Spleen (tissue), 11 donors: ENCODE results near the gene TSPAN33. TPM values are rescaled to one million over a fixed set of nuclear protein-coding genes. Genes with fewer than 3 reads are reported as not detected.

Experiments used
- DNase-seq: peaks from one replicate; pipeline ENCODE4 v3.0.0-alpha.2; 2020
- H3K27ac ChIP-seq, 8 donors: fragments of 200-600 bp; sonication (generic) in 7 of 8; 1 replicate in 4 of 8; 2 replicates in 4 of 8; pipeline versions ENCODE4 v1.5.0 to v1.8.0; 2016 to 2021; ENCODE audit warnings: inconsistent platforms in 4 of 8, mild to moderate bottlenecking in 4 of 8, moderate library complexity in 1 of 8
- H3K27me3 ChIP-seq, 7 donors: fragments of 200-600 bp; sonication (generic) in 6 of 7; replicated peaks in 1 of 7; 1 replicate in 4 of 7; 2 replicates in 3 of 7; pipeline versions ENCODE4 v1.5.0 to v1.8.0; 2016 to 2021; ENCODE audit warnings: inconsistent platforms in 3 of 7, mild to moderate bottlenecking in 1 of 7
- H3K36me3 ChIP-seq, 6 donors: fragments of 200-600 bp; sonication (generic) in 5 of 6; 1 replicate in 4 of 6; 2 replicates in 2 of 6; pipeline versions ENCODE4 v1.5.0 to v1.8.0; 2016 to 2021; ENCODE audit warnings: inconsistent platforms in 2 of 6
- H3K4me1 ChIP-seq, 6 donors: fragments of 200-600 bp; sonication (generic) in 5 of 6; 1 replicate in 3 of 6; 2 replicates in 3 of 6; pipeline versions ENCODE4 v1.5.0 to v1.8.0; 2016 to 2021; ENCODE audit warnings: inconsistent platforms in 3 of 6
- H3K4me3 ChIP-seq, 8 donors: fragments of 200-600 bp; sonication (generic) in 7 of 8; 1 replicate in 4 of 8; 2 replicates in 4 of 8; pipeline versions ENCODE4 v1.5.0 to v1.8.0; 2016 to 2021; ENCODE audit warnings: inconsistent platforms in 4 of 8, mild to moderate bottlenecking in 4 of 8, moderate library complexity in 2 of 8
- H3K9me3 ChIP-seq, 8 donors: fragments of 200-600 bp; sonication (generic) in 7 of 8; 1 replicate in 4 of 8; 2 replicates in 4 of 8; pipeline versions ENCODE4 v1.5.0 to v1.8.0; 2016 to 2021; ENCODE audit warnings: inconsistent platforms in 4 of 8
- POLR2A ChIP-seq, 3 donors: fragments of 450-650 bp; IDR thresholded peaks; one replicate each; pipeline ENCODE4 v1.5.1; 2017; ENCODE audit warnings: antibody characterized with exemption in 3 of 3, mild to moderate bottlenecking in 1 of 3
- POLR2AphosphoS5 ChIP-seq, 3 donors: sonication (generic); formaldehyde crosslinking; IDR thresholded peaks; one replicate each; pipeline ENCODE4 v1.5.1; 2017; ENCODE audit warnings: antibody characterized with exemption in 3 of 3
- WGBS, 5 donors: extraction: QIAGEN DNeasy Blood & Tissue Kit in 3 of 5; methylation state at CpG; one replicate each; pipeline versions ENCODE4 v1.1.5 to v1.1.7; 2013 to 2018; 5-methylcytosine and 5-hydroxymethylcytosine counted together
- intact Hi-C: fragments of 100-400 bp; cut with DNase I; formaldehyde crosslinking; loops from one replicate; pipeline ENCODE4 v1.15.0; 2023; ENCODE audit warnings: low total_unique reads
- polyA plus RNA-seq, 3 donors: library from polyadenylated mRNA; stranded (reverse); fragments of 200-250 nt; gene quantifications; one replicate each; pipeline ENCODE4 v1.2.1, GENCODE V29; 2013
- total RNA-seq, 7 donors: library from RNA; depleted of rRNA in 3 of 7; stranded (reverse); fragments of >200 nt in 3 of 7; fragmentation: NEBNext Ultra II Directional in 4 of 7; extraction: Animal tissue kit (Norgen Biotek cat#: 25700) in 4 of 7; gene quantifications; one replicate each; pipeline versions ENCODE4 v1.1.0 to v1.2.1, GENCODE V29; 2016 to 2021
- TF ChIP-seq, protein P1 (sequence below), 11 experiments: fragments of 200-600 bp in 7 of 11; fragments of 450-650 bp in 4 of 11; sonication (generic) in 4 of 11; IDR thresholded peaks in 8 of 11; conservative IDR thresholded peaks in 3 of 11; 1 replicate in 7 of 11; 2 replicates in 4 of 11; pipeline versions ENCODE4 v1.4.0 to v1.8.0; 2016 to 2021; ENCODE audit warnings: antibody characterized with exemption in 11 of 11, inconsistent platforms in 4 of 11, mild to moderate bottlenecking in 1 of 11
- donor health status: healthy with polysubstance abuse.
- donor health status: DM: no; HTN: no; CAD: no; lungs with moderate emphysema.
- donor health status: DM: no; HTN: no; CAD: no.
- donor health status: Bipolar disorder and iron deficiency.
- donor health status: healthy.
- donor health status: DM: no; HTN: no; CAD: no.
- donor health status: DM: yes; HTN: yes; CAD: no.

TSPAN33 gene
- total and polyA plus RNA-seq, 10 donors = 37.0 to 57.9 (median 47.2) TPM

DNA sequence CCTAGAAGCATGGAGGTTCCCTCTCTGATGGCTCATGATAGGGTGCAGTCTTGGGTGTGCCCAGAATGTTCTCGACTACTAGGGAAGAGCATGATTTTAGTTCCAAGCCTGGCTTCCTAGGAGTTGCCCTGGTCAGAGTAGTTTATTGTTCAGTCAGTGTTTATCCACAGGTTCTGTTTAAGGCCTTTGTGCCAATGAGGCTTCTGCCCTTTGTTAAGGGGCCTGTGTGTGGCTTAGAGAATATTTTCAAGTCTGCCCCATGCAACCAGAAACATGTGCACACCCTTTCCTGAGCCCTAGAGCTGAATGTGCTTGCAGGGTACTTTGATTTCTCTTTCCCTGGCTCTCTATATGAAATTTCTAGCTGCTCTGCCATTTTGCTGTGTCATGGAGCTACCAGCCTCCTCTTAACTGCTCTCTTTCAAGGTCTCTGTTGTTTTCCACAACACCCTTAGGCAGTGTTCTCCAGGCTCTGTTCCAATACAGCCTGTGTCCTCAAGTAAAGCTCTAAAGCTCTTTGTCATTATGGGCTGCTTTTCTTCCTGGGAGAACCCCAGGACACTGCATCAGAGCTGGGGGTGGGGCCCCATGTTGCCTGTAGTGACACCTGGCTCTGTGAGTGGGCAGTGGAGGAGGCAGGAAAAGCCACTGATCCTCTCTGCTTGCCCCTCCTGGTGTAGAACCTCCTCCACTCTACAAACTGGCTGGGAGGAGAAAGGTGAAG is 34.1 kb upstream of the TSPAN33 start:
- intact Hi-C loops = no loop called here
- 82 to 100% (median 90%) methylated on average over 1 of the region's 1 CpG for WGBS, 5 donors
- TF ChIP-seq, protein P1, sequence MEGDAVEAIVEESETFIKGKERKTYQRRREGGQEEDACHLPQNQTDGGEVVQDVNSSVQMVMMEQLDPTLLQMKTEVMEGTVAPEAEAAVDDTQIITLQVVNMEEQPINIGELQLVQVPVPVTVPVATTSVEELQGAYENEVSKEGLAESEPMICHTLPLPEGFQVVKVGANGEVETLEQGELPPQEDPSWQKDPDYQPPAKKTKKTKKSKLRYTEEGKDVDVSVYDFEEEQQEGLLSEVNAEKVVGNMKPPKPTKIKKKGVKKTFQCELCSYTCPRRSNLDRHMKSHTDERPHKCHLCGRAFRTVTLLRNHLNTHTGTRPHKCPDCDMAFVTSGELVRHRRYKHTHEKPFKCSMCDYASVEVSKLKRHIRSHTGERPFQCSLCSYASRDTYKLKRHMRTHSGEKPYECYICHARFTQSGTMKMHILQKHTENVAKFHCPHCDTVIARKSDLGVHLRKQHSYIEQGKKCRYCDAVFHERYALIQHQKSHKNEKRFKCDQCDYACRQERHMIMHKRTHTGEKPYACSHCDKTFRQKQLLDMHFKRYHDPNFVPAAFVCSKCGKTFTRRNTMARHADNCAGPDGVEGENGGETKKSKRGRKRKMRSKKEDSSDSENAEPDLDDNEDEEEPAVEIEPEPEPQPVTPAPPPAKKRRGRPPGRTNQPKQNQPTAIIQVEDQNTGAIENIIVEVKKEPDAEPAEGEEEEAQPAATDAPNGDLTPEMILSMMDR (IDR thresholded peaks at IDR 0.05 in 8 of 11, conservative IDR thresholded peaks at IDR 0.05 in 3 of 11) = no peak
- TF ChIP-seq POLR2A (IDR thresholded peaks at IDR 0.05) (no peak), POLR2AphosphoS5 (IDR thresholded peaks at IDR 0.05) (no peak)
- Histone ChIP-seq H3K9me3 (peaks cover 0 to 5% (median 0%) of the 10 kb centered on the region in 8 donors), H3K36me3 (no peaks in the 10 kb centered on the region), H3K4me1 (no peaks in the 10 kb centered on the region), H3K27ac (no peak overlapping the region), H3K27me3 (peaks cover 0 to 4% (median 0%) of the 10 kb centered on the region in 7 donors), H3K4me3 (no peak overlapping the region)
- DNase-seq = no peak

DNA sequence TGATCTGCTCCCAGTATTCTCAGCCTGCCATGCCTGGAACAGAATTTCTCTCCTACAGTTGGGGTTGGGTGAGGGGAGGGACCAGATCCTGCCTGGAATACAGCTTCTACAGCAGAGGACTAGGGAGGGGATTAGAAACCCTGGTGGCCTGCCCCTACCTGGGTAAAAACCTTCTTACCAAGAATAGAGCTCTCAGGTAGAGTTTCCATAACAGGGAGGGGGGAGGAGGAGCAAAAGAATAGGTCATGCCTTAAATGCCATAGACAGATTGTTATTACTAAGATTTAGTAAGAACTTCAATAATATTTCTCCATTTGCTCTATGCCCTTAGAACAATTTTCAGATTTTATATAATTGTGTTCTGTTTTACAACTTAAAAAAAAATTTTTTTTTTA is 33.5 kb upstream of the TSPAN33 start:
- no peak overlapping the region for H3K27ac ChIP-seq
- H3K4me1 ChIP-seq = no peaks in the 10 kb centered on the region
- H3K27me3 ChIP-seq = peaks cover 0 to 4% (median 0%) of the 10 kb centered on the region in 7 donors
- H3K36me3 ChIP-seq = no peaks in the 10 kb centered on the region
- intact Hi-C loops = no loop called here
- peaks cover 0 to 8% (median 0%) of the 10 kb centered on the region in 8 donors for H3K9me3 ChIP-seq
- no peak for TF ChIP-seq POLR2AphosphoS5 (IDR thresholded peaks at IDR 0.05)
- TF ChIP-seq POLR2A (IDR thresholded peaks at IDR 0.05) = no peak
- TF ChIP-seq, protein P1 (IDR thresholded peaks at IDR 0.05 in 8 of 11, conservative IDR thresholded peaks at IDR 0.05 in 3 of 11) = no peak
- DNase-seq = no peak
- no peak overlapping the region for H3K4me3 ChIP-seq

DNA sequence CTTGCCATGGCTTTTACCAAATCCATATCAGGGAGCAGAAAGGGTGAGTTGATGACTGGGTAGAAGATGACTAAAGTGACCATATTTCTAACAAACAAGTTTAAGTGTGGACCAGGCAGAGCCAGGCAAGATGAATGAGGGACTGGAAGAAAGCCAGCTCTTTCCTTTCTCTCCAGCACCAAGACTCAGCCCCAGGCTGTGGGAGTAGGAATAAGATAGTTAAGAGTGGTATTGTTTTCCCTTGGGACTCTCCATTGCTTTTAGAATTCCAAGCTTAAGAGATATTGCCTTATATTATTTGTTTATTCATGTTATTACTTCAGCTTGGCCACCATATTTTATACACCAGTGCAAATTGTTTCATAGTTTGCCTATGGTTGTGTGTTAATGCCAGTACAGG is 28.8 kb upstream of the TSPAN33 start:
- no peaks in the 10 kb centered on the region for H3K4me1 ChIP-seq
- TF ChIP-seq, protein P1 (IDR thresholded peaks at IDR 0.05 in 8 of 11, conservative IDR thresholded peaks at IDR 0.05 in 3 of 11) = no peak
- TF ChIP-seq POLR2A (IDR thresholded peaks at IDR 0.05) = no peak
- no peak for TF ChIP-seq POLR2AphosphoS5 (IDR thresholded peaks at IDR 0.05)
- H3K36me3 ChIP-seq = no peaks in the 10 kb centered on the region
- intact Hi-C loops = no loop called here
- peaks cover 0 to 16% (median 0%) of the 10 kb centered on the region in 8 donors for H3K9me3 ChIP-seq
- H3K4me3 ChIP-seq = no peak overlapping the region
- peaks cover 0 to 4% (median 0%) of the 10 kb centered on the region in 7 donors for H3K27me3 ChIP-seq
- H3K27ac ChIP-seq = no peak overlapping the region
- no peak for DNase-seq

- Histone ChIP-seq H3K9me3 (peaks cover 0 to 30% (median 7%) of the 10 kb centered on the region in 8 donors), H3K27me3 (peaks cover 0 to 4% (median 0%) of the 10 kb centered on the region in 7 donors), H3K27ac (no peak overlapping the region), H3K36me3 (no peaks in the 10 kb centered on the region), H3K4me3 (no peak overlapping the region), H3K4me1 (peaks cover 0 to 14% (median 10%) of the 10 kb centered on the region in 6 donors)
- intact Hi-C loops = no loop called here
- TF ChIP-seq, protein P1 (IDR thresholded peaks at IDR 0.05 in 8 of 11, conservative IDR thresholded peaks at IDR 0.05 in 3 of 11) = no peak
- TF ChIP-seq POLR2AphosphoS5 (IDR thresholded peaks at IDR 0.05) (no peak), POLR2A (IDR thresholded peaks at IDR 0.05) (no peak)
- 87 to 93% (median 90%) methylated on average over 7 of the region's 7 CpGs for WGBS, 5 donors
- DNase-seq = no peak
Observed at GRCh38 chr7:129118182-129118581, 26.3 kb upstream of the TSPAN33 start.
